ENCODE data around the gene SH2D5.

SH2D5 gene

DNA sequence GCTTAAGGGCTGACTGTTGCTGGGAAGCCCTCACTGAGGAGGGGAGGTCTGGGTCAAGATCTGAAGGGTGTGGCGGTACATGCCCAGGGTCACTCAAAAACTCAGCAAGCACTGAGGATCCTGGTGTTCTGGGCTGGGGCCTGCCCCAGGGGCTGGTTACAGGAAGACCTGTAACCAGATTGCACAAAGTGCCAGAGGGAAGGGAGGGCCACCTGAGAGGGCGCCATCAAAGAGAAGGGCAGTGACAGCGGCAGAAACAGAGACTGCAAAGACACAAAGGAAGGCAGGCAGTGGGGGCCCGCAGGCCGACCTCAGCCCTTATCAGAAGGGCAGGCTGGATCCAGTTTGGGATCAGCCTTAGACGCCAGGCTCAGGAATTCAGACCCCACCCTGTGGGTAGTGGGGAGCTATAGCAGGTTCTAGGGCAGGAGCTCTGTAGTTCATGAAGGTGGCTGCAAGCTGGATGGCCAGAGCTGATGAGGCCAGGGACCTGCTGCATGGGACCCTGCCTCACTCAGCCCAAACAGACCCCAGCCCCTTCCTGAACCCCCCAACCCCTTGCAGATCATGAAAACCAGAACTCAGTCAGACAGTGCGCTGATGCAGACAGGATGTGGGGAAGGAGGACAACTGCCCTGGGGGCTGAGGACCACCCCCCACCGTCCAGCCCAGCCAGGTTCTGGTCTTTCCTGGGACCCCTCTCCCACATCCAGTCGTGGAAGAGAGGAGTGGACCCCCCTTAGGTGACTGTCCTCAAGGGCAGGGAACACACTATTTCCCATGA is 3.9 kb downstream of the SH2D5 start:
- no peaks in the 10 kb centered on the region for H3K36me3 ChIP-seq (ENCODE audit: control insufficient read depth, insufficient read depth, low read length)
- no peak overlapping the region for H3K4me3 ChIP-seq (ENCODE audit: insufficient read depth, low read depth, low read length, poor library complexity, severe bottlenecking)
- no peaks in the 10 kb centered on the region for H3K9me3 ChIP-seq (ENCODE audit: control insufficient read depth, low read length)
- H3K4me1 ChIP-seq (ENCODE audit: control insufficient read depth, insufficient read depth, low read length, poor library complexity, severe bottlenecking) = peaks cover 17% of the 10 kb centered on the region
- no peak for DNase-seq
- no peak overlapping the region for H3K27ac ChIP-seq (ENCODE audit: insufficient read depth, low read length, poor library complexity, severe bottlenecking)
- H3K27me3 ChIP-seq (replicated peaks; ENCODE audit: control insufficient read depth, insufficient read depth, low read length, poor library complexity, severe bottlenecking) = no peaks in the 10 kb centered on the region

DNA sequence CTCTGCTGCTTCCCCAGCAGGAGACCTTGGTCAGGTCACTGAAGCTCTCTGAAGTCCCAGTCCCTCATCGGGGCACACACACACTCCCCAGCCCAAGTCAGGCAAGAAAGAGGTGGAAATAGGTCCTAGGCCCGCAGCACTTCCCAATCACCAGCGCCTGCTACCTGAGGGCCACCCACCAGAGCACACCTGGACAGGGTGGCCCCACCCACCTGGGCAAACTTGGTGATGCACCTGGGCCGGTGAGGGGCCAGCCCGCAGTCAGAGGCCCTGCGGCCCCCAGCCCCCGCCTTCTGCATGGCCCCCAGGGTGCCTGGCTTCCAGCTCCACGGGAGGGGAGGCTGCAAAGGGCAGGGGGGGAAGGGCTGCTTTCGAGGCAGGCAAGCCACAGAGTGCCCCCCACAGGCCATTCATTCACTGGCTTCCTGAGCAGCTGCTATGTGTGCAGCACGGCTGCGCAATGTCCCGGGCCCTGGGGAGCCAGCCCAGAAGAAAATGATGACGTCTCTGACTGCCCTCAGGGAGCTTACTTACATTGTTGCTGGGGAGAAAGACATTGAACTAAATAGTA is 4.7 kb downstream of the SH2D5 start:
- Histone ChIP-seq H3K4me3 (ENCODE audit: insufficient read depth, low read depth, low read length, poor library complexity, severe bottlenecking) (no peak overlapping the region), H3K9me3 (ENCODE audit: control insufficient read depth, low read length) (no peaks in the 10 kb centered on the region), H3K27me3 (replicated peaks; ENCODE audit: control insufficient read depth, insufficient read depth, low read length, poor library complexity, severe bottlenecking) (no peaks in the 10 kb centered on the region), H3K27ac (ENCODE audit: insufficient read depth, low read length, poor library complexity, severe bottlenecking) (no peak overlapping the region), H3K4me1 (ENCODE audit: control insufficient read depth, insufficient read depth, low read length, poor library complexity, severe bottlenecking) (peaks cover 10% of the 10 kb centered on the region), H3K36me3 (ENCODE audit: control insufficient read depth, insufficient read depth, low read length) (no peaks in the 10 kb centered on the region)
- DNase-seq = no peak

DNA sequence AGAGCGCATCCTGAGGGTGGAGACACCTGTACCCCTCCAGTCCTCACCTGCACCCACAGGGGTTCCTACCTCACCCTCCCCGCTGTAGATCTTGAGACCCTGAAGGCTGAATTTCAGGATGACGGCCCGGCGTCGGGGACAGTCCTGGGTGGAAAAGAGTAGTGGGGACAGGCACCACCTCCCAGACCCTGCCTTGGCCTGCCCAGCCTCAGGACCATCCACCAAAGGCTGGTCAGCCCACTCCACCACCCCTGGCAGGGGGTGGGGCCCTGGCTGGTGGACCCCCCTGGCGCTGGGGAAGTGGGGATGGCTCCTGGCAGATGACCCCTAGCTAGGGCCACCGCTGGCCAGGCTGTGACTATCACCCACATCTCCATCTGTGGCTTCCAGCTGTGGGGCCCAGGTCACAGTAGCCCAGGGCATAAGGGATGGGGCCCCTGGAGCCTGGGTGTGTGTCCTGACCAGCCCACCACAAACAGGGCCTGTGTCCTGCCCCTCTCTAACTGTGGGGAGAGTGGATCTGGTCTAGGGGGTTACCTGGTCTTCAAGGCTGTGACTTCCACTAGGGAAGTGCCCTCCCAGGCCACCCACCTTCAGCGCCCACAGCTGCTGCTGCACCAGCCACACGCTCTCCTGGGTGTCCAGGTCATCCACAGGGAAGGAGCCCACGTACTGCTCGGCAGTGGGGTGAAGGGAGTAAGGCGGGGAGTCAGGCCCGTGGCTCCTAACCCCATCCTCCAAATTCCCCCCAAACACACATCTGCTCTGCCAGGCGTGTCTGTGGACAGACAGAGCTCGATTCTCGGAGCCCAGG is 5.4 kb downstream of the SH2D5 start:
- Histone ChIP-seq H3K36me3 (ENCODE audit: control insufficient read depth, insufficient read depth, low read length) (no peaks in the 10 kb centered on the region), H3K4me3 (ENCODE audit: insufficient read depth, low read depth, low read length, poor library complexity, severe bottlenecking) (no peak overlapping the region), H3K27me3 (replicated peaks; ENCODE audit: control insufficient read depth, insufficient read depth, low read length, poor library complexity, severe bottlenecking) (no peaks in the 10 kb centered on the region), H3K27ac (ENCODE audit: insufficient read depth, low read length, poor library complexity, severe bottlenecking) (no peak overlapping the region), H3K4me1 (ENCODE audit: control insufficient read depth, insufficient read depth, low read length, poor library complexity, severe bottlenecking) (peaks cover 4% of the 10 kb centered on the region), H3K9me3 (ENCODE audit: control insufficient read depth, low read length) (no peaks in the 10 kb centered on the region)
- no peak for DNase-seq

DNA sequence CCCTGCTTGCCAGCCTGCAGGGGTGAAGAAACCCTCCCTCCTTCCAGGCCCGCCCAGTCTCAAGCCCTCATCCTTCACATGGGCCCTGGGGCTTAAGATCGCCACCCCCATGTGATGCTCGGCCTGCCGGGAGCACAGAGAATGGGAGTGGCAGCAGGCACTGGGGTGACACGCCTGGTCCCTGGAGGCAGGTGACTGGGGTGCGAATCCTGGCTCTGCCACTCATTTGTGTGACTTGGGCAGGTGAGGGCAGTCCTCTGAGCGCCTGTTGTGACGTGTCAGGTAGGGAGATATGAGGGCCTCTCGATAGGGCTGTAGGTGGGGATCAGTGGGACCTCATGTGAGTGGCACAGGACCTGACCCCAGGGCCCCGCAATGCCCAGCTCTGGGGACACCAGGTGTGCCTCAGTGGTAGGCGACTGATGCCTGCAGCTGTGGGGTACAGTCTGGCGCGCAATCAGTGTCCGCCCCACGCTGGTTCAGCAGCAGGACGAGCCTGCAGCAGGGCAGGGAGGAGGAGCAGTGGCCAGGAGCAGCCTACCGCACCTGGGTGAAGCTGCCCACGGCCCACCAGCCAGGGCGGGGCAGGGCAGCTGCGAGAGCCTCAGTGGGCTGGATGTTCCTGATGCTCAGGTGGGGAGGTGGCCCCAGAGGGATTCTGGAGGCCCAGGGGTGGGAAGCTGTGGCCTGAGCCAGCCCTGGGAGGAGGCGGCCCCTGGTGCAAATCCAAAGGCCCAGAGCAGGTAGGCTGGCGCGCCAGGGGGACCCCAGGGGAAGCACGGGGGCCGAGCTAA is 6.2 kb downstream of the SH2D5 start:
- Histone ChIP-seq H3K4me1 (ENCODE audit: control insufficient read depth, insufficient read depth, low read length, poor library complexity, severe bottlenecking) (peaks cover 2% of the 10 kb centered on the region), H3K27ac (ENCODE audit: insufficient read depth, low read length, poor library complexity, severe bottlenecking) (no peak overlapping the region), H3K4me3 (ENCODE audit: insufficient read depth, low read depth, low read length, poor library complexity, severe bottlenecking) (no peak overlapping the region), H3K9me3 (ENCODE audit: control insufficient read depth, low read length) (no peaks in the 10 kb centered on the region), H3K36me3 (ENCODE audit: control insufficient read depth, insufficient read depth, low read length) (no peaks in the 10 kb centered on the region), H3K27me3 (replicated peaks; ENCODE audit: control insufficient read depth, insufficient read depth, low read length, poor library complexity, severe bottlenecking) (no peaks in the 10 kb centered on the region)
- DNase-seq = no peak

DNA sequence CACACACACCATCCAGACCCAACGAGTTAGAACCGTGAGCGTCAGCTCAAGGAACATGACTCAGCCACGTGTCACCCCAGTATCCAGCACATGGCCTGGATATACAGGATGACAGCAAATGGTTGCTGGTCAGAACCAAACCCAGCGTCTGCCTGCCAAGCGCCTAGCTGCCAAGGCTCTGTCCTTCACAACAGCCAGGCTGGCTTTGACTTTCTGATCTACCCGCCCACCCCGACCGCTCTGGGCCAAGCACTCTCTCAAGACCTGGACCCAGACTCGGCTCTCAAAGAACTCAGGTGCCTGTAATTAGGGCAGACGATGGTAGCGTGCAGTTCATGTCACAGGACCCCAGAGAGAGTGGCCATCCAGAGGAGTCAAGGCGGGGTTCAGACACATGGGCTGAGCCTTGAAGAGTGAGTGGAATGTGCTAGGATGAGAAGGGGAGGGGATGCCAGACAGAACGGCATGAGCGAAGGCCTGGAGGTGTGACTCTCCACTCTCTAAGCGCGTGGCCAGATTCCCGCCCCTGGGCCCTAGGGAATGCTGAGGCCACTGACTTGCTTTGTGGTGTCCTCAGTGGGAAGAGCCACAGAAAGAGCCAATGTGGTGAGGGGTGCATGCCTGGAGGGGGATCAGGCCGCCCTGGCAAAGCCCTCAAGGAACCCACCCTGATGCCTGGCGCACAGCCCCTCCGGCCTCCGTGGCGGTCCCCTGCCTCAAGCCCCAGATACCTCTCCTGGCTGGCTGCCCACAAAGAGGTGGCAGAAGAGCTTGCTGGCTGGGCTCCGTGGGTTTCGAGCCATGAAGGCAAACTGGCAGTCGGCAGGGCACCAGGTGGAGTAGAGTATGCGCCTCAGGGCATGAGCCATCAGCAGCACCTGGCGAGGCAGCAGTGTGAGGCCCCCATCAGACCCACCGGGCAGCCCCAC is 7.0 kb downstream of the SH2D5 start:
- DNase-seq = no peak
- Histone ChIP-seq H3K9me3 (ENCODE audit: control insufficient read depth, low read length) (no peaks in the 10 kb centered on the region), H3K27ac (ENCODE audit: insufficient read depth, low read length, poor library complexity, severe bottlenecking) (no peak overlapping the region), H3K4me3 (ENCODE audit: insufficient read depth, low read depth, low read length, poor library complexity, severe bottlenecking) (no peak overlapping the region), H3K36me3 (ENCODE audit: control insufficient read depth, insufficient read depth, low read length) (no peaks in the 10 kb centered on the region), H3K4me1 (ENCODE audit: control insufficient read depth, insufficient read depth, low read length, poor library complexity, severe bottlenecking) (no peaks in the 10 kb centered on the region), H3K27me3 (replicated peaks; ENCODE audit: control insufficient read depth, insufficient read depth, low read length, poor library complexity, severe bottlenecking) (no peaks in the 10 kb centered on the region)

DNA sequence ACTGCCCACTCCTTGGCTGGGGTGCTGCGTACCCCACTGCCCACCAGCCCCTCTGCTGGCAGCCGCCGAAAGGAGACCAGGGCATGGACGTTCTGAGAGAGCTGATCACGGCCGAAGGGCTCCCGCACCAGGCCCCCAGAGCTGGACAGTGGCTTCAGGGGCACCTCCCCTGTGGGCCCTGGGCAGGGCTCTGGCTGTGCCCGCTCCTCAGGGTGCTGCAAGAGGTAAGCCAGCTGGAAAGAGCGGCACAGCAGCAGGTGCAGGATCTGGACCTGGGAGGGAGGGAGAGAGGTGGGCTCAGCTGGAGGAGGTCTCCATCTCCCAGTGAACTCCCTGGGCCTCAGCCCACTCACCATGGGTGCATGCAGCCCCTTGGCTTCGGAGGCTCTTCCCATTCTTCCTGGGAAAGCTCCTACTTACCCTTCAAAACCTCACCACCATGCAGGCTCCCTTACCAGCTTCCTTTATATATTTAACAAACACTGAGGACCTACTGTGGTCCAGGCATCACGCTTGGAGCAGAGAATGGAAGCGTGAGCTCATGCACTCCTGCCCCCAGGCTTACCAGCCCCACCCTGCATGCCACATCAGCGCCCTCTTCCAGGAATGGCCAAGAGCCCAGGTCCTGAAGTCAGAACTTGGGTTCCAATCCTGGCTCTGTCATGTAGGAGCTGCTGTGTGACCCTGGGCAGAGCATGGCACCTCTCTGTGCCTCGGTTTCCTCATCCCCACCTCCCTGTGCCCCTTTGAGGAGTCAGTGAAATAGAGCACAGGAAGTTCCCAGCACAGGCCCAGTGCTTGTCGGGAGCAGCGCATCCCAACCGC is 7.9 kb downstream of the SH2D5 start:
- H3K27ac ChIP-seq (ENCODE audit: insufficient read depth, low read length, poor library complexity, severe bottlenecking) = no peak overlapping the region
- no peaks in the 10 kb centered on the region for H3K4me1 ChIP-seq (ENCODE audit: control insufficient read depth, insufficient read depth, low read length, poor library complexity, severe bottlenecking)
- H3K4me3 ChIP-seq (ENCODE audit: insufficient read depth, low read depth, low read length, poor library complexity, severe bottlenecking) = no peak overlapping the region
- no peak for DNase-seq
- H3K36me3 ChIP-seq (ENCODE audit: control insufficient read depth, insufficient read depth, low read length) = no peaks in the 10 kb centered on the region
- H3K27me3 ChIP-seq (replicated peaks; ENCODE audit: control insufficient read depth, insufficient read depth, low read length, poor library complexity, severe bottlenecking) = no peaks in the 10 kb centered on the region
- H3K9me3 ChIP-seq (ENCODE audit: control insufficient read depth, low read length) = no peaks in the 10 kb centered on the region

DNA sequence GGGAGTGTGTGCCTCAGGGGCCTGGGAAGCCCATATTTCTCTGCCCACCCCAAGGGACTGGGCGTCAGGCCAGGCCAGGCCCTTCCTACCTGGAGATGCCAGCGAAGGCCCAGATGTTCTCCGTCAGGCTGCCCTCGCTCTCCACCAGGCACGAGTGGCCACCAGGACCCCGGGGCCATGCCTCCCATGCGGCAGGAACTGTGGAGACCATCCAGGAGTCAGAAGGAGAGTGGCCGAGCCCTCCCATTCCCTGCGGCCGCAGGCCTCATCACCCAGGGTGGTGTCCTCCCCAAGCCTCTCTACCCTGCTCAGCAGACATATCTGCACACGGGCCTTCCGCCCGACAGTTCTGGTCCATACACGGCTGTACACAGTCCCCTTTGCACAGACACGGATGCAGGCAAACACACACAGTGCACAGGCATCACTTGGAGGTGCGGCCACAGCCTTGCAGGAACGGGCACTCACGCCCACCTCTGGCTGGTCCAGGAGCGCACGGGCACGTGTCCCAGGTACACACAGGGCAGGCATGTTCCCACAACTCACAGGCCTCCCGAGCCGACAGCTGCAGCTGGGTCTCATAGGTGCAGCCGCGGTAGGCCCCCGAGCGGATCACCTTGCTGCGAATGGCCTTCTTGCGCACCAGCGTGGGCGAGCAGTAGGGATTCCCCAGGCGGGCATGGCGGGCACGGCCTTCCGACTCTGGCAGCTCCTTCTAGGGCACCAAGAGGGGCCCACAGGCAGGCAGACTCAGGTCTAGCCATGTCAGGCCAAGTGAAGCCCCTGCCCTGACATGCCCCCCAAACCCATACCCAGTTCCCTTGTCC is 8.8 kb downstream of the SH2D5 start:
- Histone ChIP-seq H3K9me3 (ENCODE audit: control insufficient read depth, low read length) (no peaks in the 10 kb centered on the region), H3K4me3 (ENCODE audit: insufficient read depth, low read depth, low read length, poor library complexity, severe bottlenecking) (no peak overlapping the region), H3K27ac (ENCODE audit: insufficient read depth, low read length, poor library complexity, severe bottlenecking) (no peak overlapping the region), H3K4me1 (ENCODE audit: control insufficient read depth, insufficient read depth, low read length, poor library complexity, severe bottlenecking) (no peaks in the 10 kb centered on the region), H3K36me3 (ENCODE audit: control insufficient read depth, insufficient read depth, low read length) (no peaks in the 10 kb centered on the region), H3K27me3 (replicated peaks; ENCODE audit: control insufficient read depth, insufficient read depth, low read length, poor library complexity, severe bottlenecking) (no peaks in the 10 kb centered on the region)
- no peak for DNase-seq

DNA sequence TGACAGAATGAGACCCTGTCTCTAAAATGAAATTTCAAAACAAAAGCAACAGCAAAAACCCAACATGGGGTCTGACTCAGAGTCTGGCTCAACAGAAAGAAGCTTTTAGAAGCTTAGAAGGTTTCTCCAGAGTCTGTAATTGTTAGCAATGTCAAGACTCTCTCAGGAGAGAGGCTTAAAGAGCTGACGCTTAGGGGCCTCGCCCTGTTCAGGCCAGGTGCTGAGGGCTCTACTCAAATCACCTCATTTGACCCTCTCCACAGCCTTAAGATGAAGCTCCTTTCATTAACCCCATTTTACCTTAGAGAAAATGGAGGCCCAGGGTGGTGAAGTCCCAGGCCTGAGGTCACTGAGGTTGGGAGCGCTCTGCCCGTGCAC is 9.4 kb downstream of the SH2D5 start:
- H3K27ac ChIP-seq (ENCODE audit: insufficient read depth, low read length, poor library complexity, severe bottlenecking) = no peak overlapping the region
- H3K9me3 ChIP-seq (ENCODE audit: control insufficient read depth, low read length) = no peaks in the 10 kb centered on the region
- no peak for DNase-seq
- H3K4me1 ChIP-seq (ENCODE audit: control insufficient read depth, insufficient read depth, low read length, poor library complexity, severe bottlenecking) = no peaks in the 10 kb centered on the region
- H3K27me3 ChIP-seq (replicated peaks; ENCODE audit: control insufficient read depth, insufficient read depth, low read length, poor library complexity, severe bottlenecking) = no peaks in the 10 kb centered on the region
- no peak overlapping the region for H3K4me3 ChIP-seq (ENCODE audit: insufficient read depth, low read depth, low read length, poor library complexity, severe bottlenecking)
- no peaks in the 10 kb centered on the region for H3K36me3 ChIP-seq (ENCODE audit: control insufficient read depth, insufficient read depth, low read length)

Data from effector memory CD4-positive, alpha-beta T cell (primary cell).